LNCaP clone FGC (cell line): ENCODE results near the gene RAP1GAP2.

Source experiments
- DNase-seq: peaks from one replicate; pipeline ENCODE4 v3.0.0-alpha.2; 2011; ENCODE audit warnings: low read depth
- H3K4me3 ChIP-seq: 2 replicates; pipeline ENCODE4 v1.5.1; 2011; ENCODE audit warnings: mild to moderate bottlenecking, low read depth, low read length, control low read depth
- TF ChIP-seq, protein P1 (sequence below): IDR thresholded peaks from 2 replicates; pipeline ENCODE4 v1.5.1; 2012; ENCODE audit warnings: mild to moderate bottlenecking; ENCODE audit not compliant: control insufficient read depth, insufficient read depth; ENCODE audit errors: extremely low read depth

RAP1GAP2 gene

DNA sequence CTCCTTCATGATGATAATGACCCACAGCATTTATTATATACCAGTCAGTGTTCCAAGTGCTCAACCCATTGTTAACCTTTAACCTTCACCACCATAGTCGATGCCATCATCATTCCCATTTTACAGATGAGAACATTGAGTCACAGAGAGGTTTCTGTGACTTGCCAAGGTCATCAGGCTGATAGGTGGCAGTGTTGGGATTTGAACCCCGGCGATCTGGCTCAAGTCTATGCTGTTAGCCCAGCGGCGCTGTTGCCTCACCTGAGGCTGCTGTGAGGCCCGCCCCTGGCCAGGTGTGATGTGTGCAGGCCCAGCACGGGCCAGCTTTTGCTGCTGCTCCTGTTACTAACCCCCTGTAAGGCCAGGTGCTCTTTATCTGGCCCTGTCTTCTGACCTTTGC, 166.0 kb downstream of the RAP1GAP2 start:
- TF ChIP-seq, protein P1, sequence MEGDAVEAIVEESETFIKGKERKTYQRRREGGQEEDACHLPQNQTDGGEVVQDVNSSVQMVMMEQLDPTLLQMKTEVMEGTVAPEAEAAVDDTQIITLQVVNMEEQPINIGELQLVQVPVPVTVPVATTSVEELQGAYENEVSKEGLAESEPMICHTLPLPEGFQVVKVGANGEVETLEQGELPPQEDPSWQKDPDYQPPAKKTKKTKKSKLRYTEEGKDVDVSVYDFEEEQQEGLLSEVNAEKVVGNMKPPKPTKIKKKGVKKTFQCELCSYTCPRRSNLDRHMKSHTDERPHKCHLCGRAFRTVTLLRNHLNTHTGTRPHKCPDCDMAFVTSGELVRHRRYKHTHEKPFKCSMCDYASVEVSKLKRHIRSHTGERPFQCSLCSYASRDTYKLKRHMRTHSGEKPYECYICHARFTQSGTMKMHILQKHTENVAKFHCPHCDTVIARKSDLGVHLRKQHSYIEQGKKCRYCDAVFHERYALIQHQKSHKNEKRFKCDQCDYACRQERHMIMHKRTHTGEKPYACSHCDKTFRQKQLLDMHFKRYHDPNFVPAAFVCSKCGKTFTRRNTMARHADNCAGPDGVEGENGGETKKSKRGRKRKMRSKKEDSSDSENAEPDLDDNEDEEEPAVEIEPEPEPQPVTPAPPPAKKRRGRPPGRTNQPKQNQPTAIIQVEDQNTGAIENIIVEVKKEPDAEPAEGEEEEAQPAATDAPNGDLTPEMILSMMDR = no peak

DNA sequence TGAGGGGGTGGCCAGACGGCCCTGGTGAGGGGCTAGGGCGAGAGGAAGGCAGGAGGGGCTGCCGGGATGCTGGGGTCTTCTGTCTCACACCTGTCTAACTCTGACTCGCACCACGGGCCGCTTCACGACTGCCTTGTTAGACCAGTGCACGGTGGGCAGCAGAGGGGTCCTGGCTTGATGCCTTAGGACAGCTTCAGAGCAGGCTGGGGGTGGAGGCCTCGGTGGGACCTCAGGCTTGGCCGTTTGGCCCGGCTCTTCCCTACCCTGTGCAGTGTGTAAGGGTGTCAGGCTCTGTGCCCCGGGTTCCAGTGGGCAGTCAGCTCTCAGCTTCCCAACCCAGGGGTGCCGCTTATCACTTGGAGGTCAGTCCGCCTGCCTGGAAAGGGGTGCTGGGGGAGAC, 166.5 kb downstream of the RAP1GAP2 start:
- DNase-seq = no peak
- H3K4me3 ChIP-seq = no peak overlapping the region
- TF ChIP-seq, protein P1 = no peak

More for the DNA sequence above, 166.0 kb downstream of the RAP1GAP2 start:
- H3K4me3 ChIP-seq = no peak overlapping the region
- DNase-seq = no peak

DNA sequence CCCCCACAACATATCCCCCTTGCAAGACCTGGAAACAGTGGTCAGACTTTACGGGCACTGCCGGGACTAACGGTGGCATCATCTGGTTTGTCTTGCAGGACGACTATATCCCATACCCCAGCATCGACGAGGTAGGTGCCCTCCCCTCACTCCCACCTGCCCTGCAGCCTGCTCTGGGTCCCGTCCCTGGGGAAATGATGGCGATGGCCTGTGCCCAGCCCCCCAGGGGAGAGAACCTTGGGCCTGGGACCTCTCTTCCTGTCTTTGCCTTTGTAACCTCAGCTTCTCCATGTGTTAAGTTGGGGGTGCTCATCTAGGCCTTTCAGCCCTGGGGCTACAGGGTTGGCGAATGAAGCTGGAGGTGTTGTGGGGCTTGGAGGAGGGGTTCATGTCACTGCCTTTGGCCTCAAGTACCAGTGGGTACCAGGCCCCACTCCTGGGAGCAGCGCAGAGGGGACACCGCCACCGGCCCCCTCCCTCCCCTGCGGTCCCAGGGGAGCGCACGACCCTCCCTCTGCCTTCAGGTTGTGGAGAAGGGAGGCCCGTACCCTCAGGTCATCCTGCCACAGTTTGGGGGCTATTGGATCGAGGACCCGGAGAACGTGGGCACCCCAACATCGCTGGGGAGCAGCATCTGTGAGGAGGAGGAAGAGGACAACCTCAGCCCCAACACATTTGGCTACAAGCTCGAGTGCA, 167.2 kb downstream of the RAP1GAP2 start:
- TF ChIP-seq, protein P1 = no peak
- no peak overlapping the region for H3K4me3 ChIP-seq
- no peak for DNase-seq

DNA sequence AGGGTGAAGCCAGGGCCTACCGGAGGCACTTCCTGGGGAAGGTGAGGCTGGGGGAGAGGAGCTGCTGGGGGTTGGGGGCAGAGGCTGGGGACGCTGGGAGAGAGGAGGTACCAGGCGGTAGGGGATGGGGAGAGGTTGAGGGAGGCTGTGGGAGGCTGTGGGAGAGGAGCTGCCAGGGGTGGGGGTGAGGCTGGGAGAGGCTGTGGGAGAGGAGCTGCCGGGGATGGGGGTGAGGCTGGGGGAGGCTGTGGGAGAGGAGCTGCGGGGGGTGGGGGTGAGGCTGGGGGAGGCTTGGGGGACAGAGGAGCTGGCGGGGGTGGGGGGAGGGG, 167.8 kb downstream of the RAP1GAP2 start:
- no peak for DNase-seq
- no peak overlapping the region for H3K4me3 ChIP-seq
- TF ChIP-seq, protein P1 = no peak

DNA sequence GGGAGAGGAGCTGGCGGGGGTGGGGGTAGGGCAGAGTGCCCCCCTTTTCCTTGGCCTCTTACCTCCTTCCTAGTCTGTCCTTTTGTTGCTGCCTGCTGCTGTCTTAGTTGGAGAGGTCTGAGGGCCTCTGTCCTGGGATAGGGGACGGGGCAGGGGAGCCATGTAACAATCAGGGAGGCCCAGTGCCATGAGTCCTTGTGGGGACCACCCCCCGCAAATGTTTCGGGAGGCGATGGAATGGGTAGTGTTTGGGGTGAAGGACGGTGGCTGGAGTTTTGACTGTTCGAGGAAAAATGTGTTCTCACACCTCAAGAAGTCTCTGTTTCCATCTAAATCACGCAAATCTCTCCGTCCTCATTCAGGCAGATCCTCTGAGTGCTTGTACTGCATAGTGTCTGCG, 168.1 kb downstream of the RAP1GAP2 start:
- TF ChIP-seq, protein P1 = no peak
- no peak for DNase-seq
- H3K4me3 ChIP-seq = no peak overlapping the region

DNA sequence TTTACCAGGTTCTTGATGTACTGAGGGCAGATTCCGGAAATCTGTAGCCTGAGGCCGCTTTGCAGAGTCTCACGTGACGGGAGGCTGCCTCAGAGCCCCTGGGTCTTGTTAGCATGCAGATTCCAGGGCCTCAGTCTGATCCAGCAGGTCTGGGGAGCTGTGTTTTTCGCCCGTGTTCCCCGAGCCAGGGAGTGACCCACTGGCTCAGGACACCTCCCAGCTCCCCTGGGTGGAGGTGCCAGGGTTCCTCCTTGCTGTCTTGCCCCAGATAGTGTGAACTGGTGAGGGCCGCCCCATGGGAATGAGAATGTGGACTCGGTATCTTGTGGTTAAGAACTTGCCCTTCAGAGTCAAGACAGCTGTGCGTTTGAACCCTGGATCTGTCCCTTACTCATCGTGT, 168.6 kb downstream of the RAP1GAP2 start:
- no peak for DNase-seq
- no peak overlapping the region for H3K4me3 ChIP-seq
- TF ChIP-seq, protein P1 = no peak
